ENCODE data around the gene AP5S1.

Gene AP5S1

GRCh38 chr20:3846740-3847428 is 26.5 kb downstream of the AP5S1 start, which contains the start of gene MAVS:
MAVS (plus strand) TSS chr20:3846834; CDS start chr20:3854625, 7,791 bp downstream.
- DNase-seq = peak; percentile 85

- no peak for DNase-seq
Observed at GRCh38 chr20:3847429-3847940, 27.1 kb downstream of the AP5S1 start.

- no peak for DNase-seq
Observed at GRCh38 chr20:3848565-3848964, 28.2 kb downstream of the AP5S1 start.

GRCh38 chr20:3854462-3854871 is 34.1 kb downstream of the AP5S1 start:
- no peak for DNase-seq

- DNase-seq = no peak
Observed at GRCh38 chr20:3857405-3857804, 37.1 kb downstream of the AP5S1 start.

- no peak for DNase-seq
Observed at GRCh38 chr20:3858689-3859088, 38.3 kb downstream of the AP5S1 start.

- no peak for DNase-seq
Observed at GRCh38 chr20:3861191-3861590, 40.8 kb downstream of the AP5S1 start.

- no peak for DNase-seq
Observed at GRCh38 chr20:3862333-3862732, 42.0 kb downstream of the AP5S1 start.

GRCh38 chr20:3863317-3863716 is 43.0 kb downstream of the AP5S1 start:
- no peak for DNase-seq

- no peak for DNase-seq
Observed at GRCh38 chr20:3864518-3864917, 44.2 kb downstream of the AP5S1 start.

GRCh38 chr20:3865152-3865886 is 45.0 kb downstream of the AP5S1 start:
- no peak for DNase-seq

GRCh38 chr20:3865887-3866407 is 45.6 kb downstream of the AP5S1 start:
- no peak for DNase-seq

GRCh38 chr20:3866464-3866863 is 46.1 kb downstream of the AP5S1 start:
- DNase-seq = no peak

GRCh38 chr20:3867802-3868201 is 47.5 kb downstream of the AP5S1 start:
- no peak for DNase-seq

GRCh38 chr20:3869839-3870634 is 49.7 kb downstream of the AP5S1 start:
- no peak for DNase-seq

GRCh38 chr20:3871550-3872265 is 51.4 kb downstream of the AP5S1 start:
- peak; percentile 35 for DNase-seq

- DNase-seq = no peak
Observed at GRCh38 chr20:3873507-3873906, 53.2 kb downstream of the AP5S1 start.

- DNase-seq = no peak
Observed at GRCh38 chr20:3874194-3874844, 54.0 kb downstream of the AP5S1 start.

GRCh38 chr20:3875378-3875974 is 55.1 kb downstream of the AP5S1 start:
- no peak for DNase-seq

GRCh38 chr20:3876000-3876399 is 55.7 kb downstream of the AP5S1 start:
- DNase-seq = no peak

GRCh38 chr20:3876676-3877075 is 56.3 kb downstream of the AP5S1 start:
- DNase-seq = no peak
